ENCODE measurements around the gene MED13L. TPM values are rescaled to one million over a fixed set of nuclear protein-coding genes. Genes with fewer than 3 reads are reported as not detected.

The MED13L gene
- total RNA-seq, 1 donor from 2014 or later = 141 TPM

DNA sequence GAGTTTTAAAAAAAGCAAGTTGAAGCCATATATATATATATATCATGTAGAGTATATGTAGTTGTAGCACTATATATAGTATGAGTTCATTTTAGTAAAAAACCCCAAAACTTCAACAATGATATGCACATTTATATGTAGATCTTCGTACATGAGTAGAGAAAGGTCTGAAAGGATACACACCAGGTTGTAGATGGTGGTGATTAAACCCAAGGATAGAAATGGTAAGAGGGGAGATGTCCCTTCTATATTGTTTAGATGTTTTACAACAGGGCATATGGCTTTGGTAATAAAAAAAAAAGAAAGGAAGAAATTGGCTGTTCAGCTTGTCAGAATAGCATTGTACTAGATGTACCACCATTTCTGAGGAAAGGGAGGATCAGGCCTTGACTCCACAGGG lies 31.9 kb upstream of the MED13L start:
- peaks cover 15% of the 10 kb centered on the region for H3K4me1 Mint-ChIP-seq (ENCODE audit: low read depth)
- no peak overlapping the region for H3K4me3 Mint-ChIP-seq (ENCODE audit: low read depth)
- H3K36me3 Mint-ChIP-seq (ENCODE audit: insufficient read depth) = no peaks in the 10 kb centered on the region
- TF ChIP-seq, protein P1, sequence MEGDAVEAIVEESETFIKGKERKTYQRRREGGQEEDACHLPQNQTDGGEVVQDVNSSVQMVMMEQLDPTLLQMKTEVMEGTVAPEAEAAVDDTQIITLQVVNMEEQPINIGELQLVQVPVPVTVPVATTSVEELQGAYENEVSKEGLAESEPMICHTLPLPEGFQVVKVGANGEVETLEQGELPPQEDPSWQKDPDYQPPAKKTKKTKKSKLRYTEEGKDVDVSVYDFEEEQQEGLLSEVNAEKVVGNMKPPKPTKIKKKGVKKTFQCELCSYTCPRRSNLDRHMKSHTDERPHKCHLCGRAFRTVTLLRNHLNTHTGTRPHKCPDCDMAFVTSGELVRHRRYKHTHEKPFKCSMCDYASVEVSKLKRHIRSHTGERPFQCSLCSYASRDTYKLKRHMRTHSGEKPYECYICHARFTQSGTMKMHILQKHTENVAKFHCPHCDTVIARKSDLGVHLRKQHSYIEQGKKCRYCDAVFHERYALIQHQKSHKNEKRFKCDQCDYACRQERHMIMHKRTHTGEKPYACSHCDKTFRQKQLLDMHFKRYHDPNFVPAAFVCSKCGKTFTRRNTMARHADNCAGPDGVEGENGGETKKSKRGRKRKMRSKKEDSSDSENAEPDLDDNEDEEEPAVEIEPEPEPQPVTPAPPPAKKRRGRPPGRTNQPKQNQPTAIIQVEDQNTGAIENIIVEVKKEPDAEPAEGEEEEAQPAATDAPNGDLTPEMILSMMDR (IDR thresholded peaks at IDR 0.05; ENCODE audit: unreplicated experiment) = no peak
- peaks cover 4% of the 10 kb centered on the region for H3K9me3 Mint-ChIP-seq (ENCODE audit: low read depth)
- H3K27ac Mint-ChIP-seq = no peak overlapping the region
- DNase-seq (ENCODE audit: low spot score, unreplicated experiment) = no peak
- no peaks in the 10 kb centered on the region for H3K27me3 Mint-ChIP-seq

DNA sequence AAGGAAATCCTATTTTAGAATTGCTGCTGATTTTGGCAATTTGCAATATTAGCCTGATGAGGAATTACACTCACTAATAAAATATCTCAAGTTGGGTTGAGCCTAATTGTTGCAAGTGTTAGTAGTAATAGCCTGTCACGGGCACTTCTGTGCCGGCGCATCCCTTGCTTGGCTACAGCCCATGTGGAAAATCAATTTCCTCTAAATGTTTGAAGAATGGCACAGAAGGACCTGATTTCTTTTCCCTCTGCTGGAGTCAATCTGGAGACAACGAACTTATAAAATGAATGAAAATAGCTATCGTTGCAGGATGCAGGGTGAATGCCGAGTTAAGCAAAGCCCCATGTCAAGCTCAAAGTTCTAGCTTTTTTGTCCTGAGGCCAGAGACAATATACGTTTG lies 31.2 kb upstream of the MED13L start:
- Mint-ChIP-seq H3K9me3 (ENCODE audit: low read depth) (peaks cover 4% of the 10 kb centered on the region), H3K4me1 (ENCODE audit: low read depth) (peaks cover 8% of the 10 kb centered on the region), H3K36me3 (ENCODE audit: insufficient read depth) (no peaks in the 10 kb centered on the region), H3K27me3 (no peaks in the 10 kb centered on the region), H3K27ac (no peak overlapping the region), H3K4me3 (ENCODE audit: low read depth) (no peak overlapping the region)
- DNase-seq (ENCODE audit: low spot score, unreplicated experiment) = no peak
- TF ChIP-seq, protein P1 (IDR thresholded peaks at IDR 0.05; ENCODE audit: unreplicated experiment) = no peak

DNA sequence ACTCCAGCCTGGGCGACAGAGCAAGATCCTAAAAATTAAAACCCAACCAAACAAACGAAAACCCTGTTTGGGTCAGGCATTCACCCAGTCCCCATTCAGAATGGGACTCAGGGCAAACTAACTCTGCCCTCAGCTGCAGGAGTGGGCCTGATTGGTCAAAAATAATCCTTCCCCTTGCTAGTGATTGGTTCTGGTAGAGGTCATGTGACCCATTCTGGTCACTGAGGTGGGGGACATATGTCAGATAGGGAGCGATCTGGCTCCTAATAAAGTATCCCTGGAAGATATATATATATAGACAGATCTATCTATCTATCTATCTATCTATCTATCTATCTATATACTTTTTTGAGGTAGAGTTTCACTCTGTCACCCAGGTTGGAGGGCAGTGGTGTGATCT lies 29.5 kb upstream of the MED13L start:
- no peak for DNase-seq (ENCODE audit: low spot score, unreplicated experiment)
- no peak overlapping the region for H3K4me3 Mint-ChIP-seq (ENCODE audit: low read depth)
- no peaks in the 10 kb centered on the region for H3K36me3 Mint-ChIP-seq (ENCODE audit: insufficient read depth)
- H3K27ac Mint-ChIP-seq = no peak overlapping the region
- peaks cover 5% of the 10 kb centered on the region for H3K27me3 Mint-ChIP-seq
- peaks cover 4% of the 10 kb centered on the region for H3K9me3 Mint-ChIP-seq (ENCODE audit: low read depth)
- TF ChIP-seq, protein P1 (IDR thresholded peaks at IDR 0.05; ENCODE audit: unreplicated experiment) = no peak
- H3K4me1 Mint-ChIP-seq (ENCODE audit: low read depth) = peaks cover 4% of the 10 kb centered on the region

DNA sequence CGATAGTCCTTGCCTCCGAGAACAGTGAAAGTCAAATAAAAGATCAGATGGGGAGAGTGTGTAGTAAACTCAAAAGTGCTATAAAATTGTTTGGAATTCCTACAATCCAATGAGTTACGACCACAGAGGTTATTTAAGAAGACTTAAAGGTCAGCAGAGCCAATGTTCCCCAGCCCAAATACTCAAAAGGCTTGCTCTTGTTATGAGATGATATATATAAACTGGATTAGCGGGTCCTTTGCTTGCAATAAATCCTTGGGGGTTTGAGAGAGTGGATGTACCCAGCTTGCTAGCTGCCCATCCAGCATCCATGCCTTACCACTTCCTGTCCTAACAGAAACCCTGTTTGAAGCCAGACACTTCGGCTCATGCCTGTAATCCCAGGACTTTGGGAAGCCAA lies 29.0 kb upstream of the MED13L start:
- H3K4me1 Mint-ChIP-seq (ENCODE audit: low read depth) = peaks cover 6% of the 10 kb centered on the region
- peaks cover 4% of the 10 kb centered on the region for H3K9me3 Mint-ChIP-seq (ENCODE audit: low read depth)
- H3K4me3 Mint-ChIP-seq (ENCODE audit: low read depth) = no peak overlapping the region
- H3K27me3 Mint-ChIP-seq = peaks cover 9% of the 10 kb centered on the region
- TF ChIP-seq, protein P1 (IDR thresholded peaks at IDR 0.05; ENCODE audit: unreplicated experiment) = no peak
- DNase-seq (ENCODE audit: low spot score, unreplicated experiment) = no peak
- H3K36me3 Mint-ChIP-seq (ENCODE audit: insufficient read depth) = no peaks in the 10 kb centered on the region
- no peak overlapping the region for H3K27ac Mint-ChIP-seq

DNA sequence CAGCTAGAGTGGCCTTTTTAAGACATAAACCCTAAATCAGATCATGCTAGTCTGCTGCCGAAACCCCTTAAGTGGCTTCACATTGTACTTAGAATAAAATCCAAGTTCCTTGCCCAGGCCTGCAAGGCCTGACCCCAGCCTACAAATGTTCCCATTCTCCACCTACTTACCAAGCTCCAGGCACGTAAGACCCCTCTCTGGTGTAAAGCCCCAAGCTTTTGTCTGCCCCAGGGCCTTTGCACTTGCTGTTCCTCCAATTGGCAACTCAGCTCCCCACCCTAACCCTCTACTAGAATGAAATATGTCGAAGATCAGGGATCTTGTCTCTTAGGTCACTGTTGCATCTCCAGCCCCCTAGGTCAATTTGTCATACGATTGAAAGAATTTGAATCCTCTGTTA lies 27.1 kb upstream of the MED13L start:
- TF ChIP-seq, protein P1 (IDR thresholded peaks at IDR 0.05; ENCODE audit: unreplicated experiment) = no peak
- Mint-ChIP-seq H3K36me3 (ENCODE audit: insufficient read depth) (no peaks in the 10 kb centered on the region), H3K27ac (peak overlapping the region; percentile 4), H3K4me1 (ENCODE audit: low read depth) (peaks cover 9% of the 10 kb centered on the region), H3K9me3 (ENCODE audit: low read depth) (no peaks in the 10 kb centered on the region), H3K27me3 (peaks cover 15% of the 10 kb centered on the region), H3K4me3 (ENCODE audit: low read depth) (no peak overlapping the region)
- DNase-seq (ENCODE audit: low spot score, unreplicated experiment) = no peak
